HepG2 (cell line): ENCODE results near the gene RPGRIP1. TPM values are rescaled to one million over a fixed set of nuclear protein-coding genes. Genes with fewer than 3 reads are reported as not detected.

Source experiments
- CBX5 ChIP-seq: sonication (generic); formaldehyde crosslinking; IDR thresholded peaks from 2 replicates; pipeline ENCODE4 v1.4.0; 2020; ENCODE audit warnings: missing genetic modification reagents, borderline replicate concordance
- DNMT1 ChIP-seq: sonication (generic); formaldehyde crosslinking; IDR thresholded peaks from 2 replicates; pipeline ENCODE4 v1.5.1; 2020; ENCODE audit warnings: mild to moderate bottlenecking, missing genetic modification reagents
- HDAC2 ChIP-seq: sonication (generic); formaldehyde crosslinking; IDR thresholded peaks from 2 replicates; pipeline ENCODE4 v1.4.0; 2020; ENCODE audit warnings: missing genetic modification reagents
- ISX ChIP-seq: sonication (generic); formaldehyde crosslinking; conservative IDR thresholded peaks from 2 replicates; pipeline ENCODE4 v1.5.0; 2020; ENCODE audit warnings: missing genetic modification reagents
- MEF2D ChIP-seq: sonication (generic); formaldehyde crosslinking; IDR thresholded peaks from 2 replicates; pipeline ENCODE4 v1.5.1; 2020; ENCODE audit warnings: mild to moderate bottlenecking, missing genetic modification reagents
- NCOA1 ChIP-seq: sonication (generic); formaldehyde crosslinking; IDR thresholded peaks from 2 replicates; pipeline ENCODE4 v1.9.0; 2021; ENCODE audit warnings: missing genetic modification reagents
- PATZ1 ChIP-seq: sonication (generic); formaldehyde crosslinking; IDR thresholded peaks from 2 replicates; pipeline ENCODE4 v1.4.0; 2020; ENCODE audit warnings: missing genetic modification reagents
- RARA ChIP-seq: IDR thresholded peaks from 2 replicates; pipeline ENCODE4 v1.6.1; 2016; ENCODE audit warnings: missing genetic modification reagents, missing compliant biosample characterization
- STAG1 ChIP-seq: sonication (generic); formaldehyde crosslinking; IDR thresholded peaks from 2 replicates; pipeline ENCODE4 v1.4.0; 2020; ENCODE audit warnings: missing genetic modification reagents
- STAT5B ChIP-seq: sonication (generic); formaldehyde crosslinking; IDR thresholded peaks from 2 replicates; pipeline ENCODE4 v1.4.0; 2020; ENCODE audit warnings: missing genetic modification reagents
- TBL1XR1 ChIP-seq: fragments of 150-350 bp; IDR thresholded peaks from 2 replicates; pipeline ENCODE4 v1.6.1; 2014; ENCODE audit warnings: borderline replicate concordance, low read length; ENCODE audit not compliant: partially characterized antibody
- YEATS2 ChIP-seq: sonication (generic); formaldehyde crosslinking; IDR thresholded peaks from 2 replicates; pipeline ENCODE4 v1.4.0; 2020; ENCODE audit warnings: missing genetic modification reagents, borderline replicate concordance
- ZFY ChIP-seq: sonication (generic); formaldehyde crosslinking; IDR thresholded peaks from 2 replicates; pipeline ENCODE4 v1.4.0; 2020; ENCODE audit warnings: missing genetic modification reagents
- ZNF138 ChIP-seq: sonication (generic); formaldehyde crosslinking; IDR thresholded peaks from 2 replicates; pipeline ENCODE4 v1.5.0; 2020; ENCODE audit warnings: mild to moderate bottlenecking, low read depth, missing genetic modification reagents
- ZNF256 ChIP-seq: sonication (generic); formaldehyde crosslinking; conservative IDR thresholded peaks from 2 replicates; pipeline ENCODE4 v1.4.0; 2020; ENCODE audit warnings: missing genetic modification reagents
- ZNF800 ChIP-seq: sonication (generic); formaldehyde crosslinking; IDR thresholded peaks from 2 replicates; pipeline ENCODE4 v1.4.0; 2020; ENCODE audit warnings: missing genetic modification reagents
- polyA plus RNA-seq, 8 experiments: library from polyadenylated mRNA; depleted of rRNA in 3 of 8; stranded (reverse) in 7 of 8; unstranded in 1 of 8; fragments of >200 nt; fragmentation: Illumina TruSeq in 4 of 8; extraction: Trizol in 4 of 8; gene quantifications; 2 replicates each; pipeline versions ENCODE4 v1.2.1 to v1.2.3, GENCODE V29; 2011 to 2016; ENCODE audit warnings: low read depth in 4 of 8, missing spikeins in 1 of 8, mixed read lengths in 1 of 8; ENCODE audit not compliant: insufficient read depth in 1 of 8
- total RNA-seq, 5 experiments: library from RNA; depleted of rRNA; stranded (reverse); fragments of >200 nt; fragmentation: Illumina TruSeq; extraction: Trizol; gene quantifications; 2 replicates each; pipeline ENCODE4 v1.2.3, GENCODE V29; 2016; ENCODE audit warnings: low read depth in 1 of 5
- TF ChIP-seq, protein P1 (sequence below): sonication (generic); formaldehyde crosslinking; IDR thresholded peaks from 2 replicates; pipeline ENCODE4 v1.4.0; 2020; ENCODE audit warnings: missing genetic modification reagents
- TF ChIP-seq, protein P2 (sequence below): sonication (generic); formaldehyde crosslinking; conservative IDR thresholded peaks from 2 replicates; pipeline ENCODE4 v1.4.0; 2020; ENCODE audit warnings: missing genetic modification reagents
- TF ChIP-seq, protein P3 (sequence below): sonication (generic); formaldehyde crosslinking; IDR thresholded peaks from 2 replicates; pipeline ENCODE4 v1.4.0; 2020; ENCODE audit warnings: mild to moderate bottlenecking, missing genetic modification reagents
- TF ChIP-seq, protein P4 (sequence below): sonication (generic); formaldehyde crosslinking; IDR thresholded peaks from 2 replicates; pipeline ENCODE4 v1.8.0; 2023; ENCODE audit warnings: mild to moderate bottlenecking, missing genetic modification reagents

Gene RPGRIP1
- total and polyA plus RNA-seq, 2 of the 13 experiments (the other 11 are each of a cell fraction or from before 2014, with no cell fraction given), result 0.13 to 1.1 TPM

DNA sequence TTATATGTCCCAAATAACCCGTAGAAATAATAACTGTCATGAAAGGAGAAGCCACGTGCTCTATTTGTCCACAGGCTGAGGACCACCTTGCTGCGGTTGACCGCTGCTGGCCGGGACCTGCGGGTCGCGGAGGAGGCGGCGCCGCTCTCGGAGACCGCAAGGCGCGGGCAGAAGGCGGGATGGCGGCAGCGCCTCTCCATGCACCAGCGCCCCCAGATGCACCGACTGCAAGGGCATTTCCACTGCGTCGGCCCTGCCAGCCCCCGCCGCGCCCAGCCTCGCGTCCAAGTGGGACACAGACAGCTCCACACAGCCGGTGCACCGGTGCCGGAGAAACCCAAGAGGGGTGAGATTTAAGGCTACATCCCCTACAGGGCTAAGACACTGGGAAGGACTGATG is 21.0 kb downstream of the RPGRIP1 start (continued):
- no peak for TF ChIP-seq TBL1XR1
- no peak for TF ChIP-seq ZNF256 (CRISPR knock-in tag)
- TF ChIP-seq RARA (CRISPR knock-in tag), result peak; percentile 21; the same call in 1 of the 2 replicates
- no peak for TF ChIP-seq MEF2D (CRISPR knock-in tag)
- TF ChIP-seq CBX5 (CRISPR knock-in tag), result 0 out of 2 replicates have a peak, but pooled peaks have one; percentile 39
- TF ChIP-seq NCOA1 (CRISPR knock-in tag), result no peak
- TF ChIP-seq ZNF800, result peak; percentile 87; the same call in 1 of the 2 replicates
- peak; percentile 67 for TF ChIP-seq PATZ1 (CRISPR knock-in tag)
- TF ChIP-seq, protein P1, sequence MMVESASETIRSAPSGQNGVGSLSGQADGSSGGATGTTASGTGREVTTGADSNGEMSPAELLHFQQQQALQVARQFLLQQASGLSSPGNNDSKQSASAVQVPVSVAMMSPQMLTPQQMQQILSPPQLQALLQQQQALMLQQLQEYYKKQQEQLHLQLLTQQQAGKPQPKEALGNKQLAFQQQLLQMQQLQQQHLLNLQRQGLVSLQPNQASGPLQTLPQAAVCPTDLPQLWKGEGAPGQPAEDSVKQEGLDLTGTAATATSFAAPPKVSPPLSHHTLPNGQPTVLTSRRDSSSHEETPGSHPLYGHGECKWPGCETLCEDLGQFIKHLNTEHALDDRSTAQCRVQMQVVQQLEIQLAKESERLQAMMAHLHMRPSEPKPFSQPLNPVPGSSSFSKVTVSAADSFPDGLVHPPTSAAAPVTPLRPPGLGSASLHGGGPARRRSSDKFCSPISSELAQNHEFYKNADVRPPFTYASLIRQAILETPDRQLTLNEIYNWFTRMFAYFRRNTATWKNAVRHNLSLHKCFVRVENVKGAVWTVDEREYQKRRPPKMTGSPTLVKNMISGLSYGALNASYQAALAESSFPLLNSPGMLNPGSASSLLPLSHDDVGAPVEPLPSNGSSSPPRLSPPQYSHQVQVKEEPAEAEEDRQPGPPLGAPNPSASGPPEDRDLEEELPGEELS (CRISPR knock-in tag), result no peak
- TF ChIP-seq HDAC2, result 0 out of 2 replicates have a peak, but pooled peaks have one; percentile 41
- TF ChIP-seq ZFY, result 0 out of 2 replicates have a peak, but pooled peaks have one; percentile 47
- TF ChIP-seq ZNF138 (CRISPR knock-in tag), result no peak
- TF ChIP-seq STAT5B, result no peak
- TF ChIP-seq DNMT1 (CRISPR knock-in tag), result no peak
- TF ChIP-seq, protein P2, sequence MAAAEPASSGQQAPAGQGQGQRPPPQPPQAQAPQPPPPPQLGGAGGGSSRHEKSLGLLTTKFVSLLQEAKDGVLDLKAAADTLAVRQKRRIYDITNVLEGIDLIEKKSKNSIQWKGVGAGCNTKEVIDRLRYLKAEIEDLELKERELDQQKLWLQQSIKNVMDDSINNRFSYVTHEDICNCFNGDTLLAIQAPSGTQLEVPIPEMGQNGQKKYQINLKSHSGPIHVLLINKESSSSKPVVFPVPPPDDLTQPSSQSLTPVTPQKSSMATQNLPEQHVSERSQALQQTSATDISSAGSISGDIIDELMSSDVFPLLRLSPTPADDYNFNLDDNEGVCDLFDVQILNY (CRISPR knock-in tag), result 0 out of 2 replicates have a peak, but pooled peaks have one; percentile 41
- TF ChIP-seq STAG1 (CRISPR knock-in tag), result peak; percentile 31
- 0 out of 2 replicates have a peak, but pooled peaks have one; percentile 20 for TF ChIP-seq YEATS2 (CRISPR knock-in tag)
- no peak for TF ChIP-seq ISX (CRISPR knock-in tag)
- TF ChIP-seq, protein P3, sequence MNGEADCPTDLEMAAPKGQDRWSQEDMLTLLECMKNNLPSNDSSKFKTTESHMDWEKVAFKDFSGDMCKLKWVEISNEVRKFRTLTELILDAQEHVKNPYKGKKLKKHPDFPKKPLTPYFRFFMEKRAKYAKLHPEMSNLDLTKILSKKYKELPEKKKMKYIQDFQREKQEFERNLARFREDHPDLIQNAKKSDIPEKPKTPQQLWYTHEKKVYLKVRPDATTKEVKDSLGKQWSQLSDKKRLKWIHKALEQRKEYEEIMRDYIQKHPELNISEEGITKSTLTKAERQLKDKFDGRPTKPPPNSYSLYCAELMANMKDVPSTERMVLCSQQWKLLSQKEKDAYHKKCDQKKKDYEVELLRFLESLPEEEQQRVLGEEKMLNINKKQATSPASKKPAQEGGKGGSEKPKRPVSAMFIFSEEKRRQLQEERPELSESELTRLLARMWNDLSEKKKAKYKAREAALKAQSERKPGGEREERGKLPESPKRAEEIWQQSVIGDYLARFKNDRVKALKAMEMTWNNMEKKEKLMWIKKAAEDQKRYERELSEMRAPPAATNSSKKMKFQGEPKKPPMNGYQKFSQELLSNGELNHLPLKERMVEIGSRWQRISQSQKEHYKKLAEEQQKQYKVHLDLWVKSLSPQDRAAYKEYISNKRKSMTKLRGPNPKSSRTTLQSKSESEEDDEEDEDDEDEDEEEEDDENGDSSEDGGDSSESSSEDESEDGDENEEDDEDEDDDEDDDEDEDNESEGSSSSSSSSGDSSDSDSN (CRISPR knock-in tag), result peak; percentile 82
- TF ChIP-seq, protein P4, sequence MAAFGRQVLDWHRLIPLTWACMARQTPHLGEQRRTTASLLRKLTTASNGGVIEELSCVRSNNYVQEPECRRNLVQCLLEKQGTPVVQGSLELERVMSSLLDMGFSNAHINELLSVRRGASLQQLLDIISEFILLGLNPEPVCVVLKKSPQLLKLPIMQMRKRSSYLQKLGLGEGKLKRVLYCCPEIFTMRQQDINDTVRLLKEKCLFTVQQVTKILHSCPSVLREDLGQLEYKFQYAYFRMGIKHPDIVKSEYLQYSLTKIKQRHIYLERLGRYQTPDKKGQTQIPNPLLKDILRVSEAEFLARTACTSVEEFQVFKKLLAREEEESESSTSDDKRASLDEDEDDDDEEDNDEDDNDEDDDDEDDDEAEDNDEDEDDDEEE (CRISPR knock-in tag), result no peak
